ENCODE measurements around the gene NSG2.

The NSG2 gene

DNA sequence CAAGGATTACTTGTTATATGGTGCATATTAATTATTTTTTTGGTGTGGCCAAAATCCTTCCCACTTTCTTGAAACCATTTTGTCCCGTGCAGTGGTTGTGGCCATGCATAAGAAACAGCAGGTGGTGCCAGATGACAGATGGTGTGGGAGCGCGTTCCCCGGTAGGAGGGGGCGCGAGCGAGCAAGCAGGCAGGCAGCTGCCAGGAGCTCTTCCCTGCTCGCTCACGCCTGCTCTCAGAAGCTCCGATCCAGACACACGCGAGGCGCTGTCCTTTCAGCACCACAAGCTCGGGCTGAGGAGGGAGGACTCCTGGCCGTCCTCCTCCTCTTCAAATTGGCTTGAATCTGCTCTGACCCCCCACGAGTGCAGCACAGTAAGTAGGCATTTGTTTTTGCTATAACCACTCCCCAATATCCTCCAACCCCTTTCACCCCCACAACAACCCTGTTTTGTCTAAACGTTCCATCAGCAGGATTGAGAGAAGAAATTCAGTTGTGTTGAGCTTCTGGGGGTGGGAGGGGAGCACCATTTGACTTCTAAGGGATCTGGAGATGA lies at the start of gene NSG2:
TSS of gene NSG2 (plus strand) at position 237 of the 556 bp plus-strand sequence. CDS start 1,050 bp downstream, outside the sequence.
- peak; percentile 73 for DNase-seq

DNA sequence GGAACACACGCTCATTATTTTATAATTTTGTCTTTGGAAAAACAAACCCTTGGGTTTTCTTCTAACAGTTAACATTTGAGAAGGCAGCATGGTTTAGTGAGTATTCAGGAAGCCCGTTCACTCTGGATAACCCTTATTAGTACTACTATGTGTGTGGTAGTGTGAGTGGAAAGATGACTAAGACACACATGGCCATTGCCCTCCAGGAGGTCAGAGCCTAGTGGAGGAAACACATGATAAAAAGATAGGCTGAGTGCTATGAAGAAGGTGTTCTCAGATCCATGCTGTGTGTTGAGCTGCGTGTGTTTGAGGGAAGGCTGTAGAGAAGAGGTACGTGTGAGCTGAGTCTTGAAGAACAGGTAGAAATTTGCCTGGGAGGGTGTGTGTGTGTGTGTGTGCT lies 48.2 kb upstream of the NSG2 start:
- DNase-seq: no peak

DNA sequence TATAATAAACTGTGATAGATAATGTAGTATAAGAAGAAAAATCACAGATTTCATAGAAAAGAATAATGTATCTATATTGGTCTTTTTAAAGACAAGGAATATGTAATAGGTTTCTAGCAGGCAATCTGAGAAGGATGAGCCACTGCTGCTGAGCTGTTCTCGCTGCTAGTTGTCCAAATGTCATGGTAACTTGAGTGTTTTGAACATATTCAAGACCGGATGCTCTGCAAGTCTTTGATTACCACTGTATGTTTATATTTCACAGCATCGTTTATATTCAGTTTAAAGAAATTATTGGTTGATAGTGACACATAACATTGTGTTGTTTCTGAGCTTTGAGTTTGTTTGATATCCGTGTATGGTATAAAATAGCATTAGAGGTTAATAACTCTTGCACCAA lies 47.0 kb upstream of the NSG2 start:
- DNase-seq: no peak

DNA sequence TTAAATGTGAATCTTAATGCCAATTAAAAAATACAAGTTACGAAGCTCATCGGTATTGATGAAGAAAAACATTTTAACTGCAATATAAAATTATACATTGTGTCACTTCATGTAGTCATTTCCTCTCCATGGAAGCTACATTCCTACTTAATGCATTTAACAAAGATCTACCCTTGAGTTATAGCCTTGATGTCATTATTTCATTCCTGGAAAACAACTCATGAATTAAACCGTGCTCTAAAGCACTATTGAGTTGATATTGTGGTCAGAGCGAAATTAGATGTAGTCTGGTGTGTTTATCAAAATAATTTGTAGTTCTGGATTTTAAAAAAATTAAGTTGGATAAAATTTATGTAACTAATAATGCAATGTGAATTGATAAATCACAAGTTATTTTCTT lies 45.4 kb upstream of the NSG2 start:
- no peak for DNase-seq

DNA sequence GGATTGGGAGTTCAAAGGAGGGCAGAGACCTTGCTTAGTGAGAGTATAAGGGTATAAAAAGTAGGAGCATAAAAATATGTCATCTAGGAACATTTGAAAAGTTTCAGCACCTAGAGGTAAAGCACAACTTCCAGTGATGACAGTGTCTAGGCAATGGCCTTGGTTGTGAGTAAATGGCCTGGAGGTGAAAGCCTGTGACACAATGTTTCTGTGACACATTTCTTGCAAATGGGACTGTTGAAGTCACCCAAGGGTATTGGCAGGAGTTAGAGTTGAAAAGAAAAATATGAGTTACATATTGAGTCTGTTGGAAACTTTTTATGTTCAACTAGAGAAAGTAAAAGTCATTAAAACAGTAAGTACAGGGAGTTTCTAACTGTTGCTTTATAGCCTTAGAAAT lies 41.7 kb upstream of the NSG2 start:
- no peak for DNase-seq

DNA sequence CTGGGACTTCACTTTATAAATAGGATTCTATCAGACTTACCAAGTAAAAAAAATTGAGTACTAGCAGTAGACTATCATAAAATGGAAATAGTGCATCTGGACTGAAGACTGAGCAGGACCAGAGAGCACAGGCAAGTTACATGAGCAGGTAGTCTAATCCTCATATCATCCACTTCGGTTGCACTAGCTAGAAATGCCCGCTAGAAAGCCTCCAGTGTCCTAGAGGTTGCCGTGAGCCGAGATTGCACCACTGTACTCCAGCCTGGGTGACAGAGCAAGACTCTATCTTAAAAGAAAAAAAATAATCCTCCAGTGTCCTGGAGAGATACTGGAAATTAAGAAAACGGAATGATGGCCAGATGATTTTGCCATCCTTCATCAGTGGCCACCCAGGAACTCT lies 36.6 kb upstream of the NSG2 start:
- no peak for DNase-seq

DNA sequence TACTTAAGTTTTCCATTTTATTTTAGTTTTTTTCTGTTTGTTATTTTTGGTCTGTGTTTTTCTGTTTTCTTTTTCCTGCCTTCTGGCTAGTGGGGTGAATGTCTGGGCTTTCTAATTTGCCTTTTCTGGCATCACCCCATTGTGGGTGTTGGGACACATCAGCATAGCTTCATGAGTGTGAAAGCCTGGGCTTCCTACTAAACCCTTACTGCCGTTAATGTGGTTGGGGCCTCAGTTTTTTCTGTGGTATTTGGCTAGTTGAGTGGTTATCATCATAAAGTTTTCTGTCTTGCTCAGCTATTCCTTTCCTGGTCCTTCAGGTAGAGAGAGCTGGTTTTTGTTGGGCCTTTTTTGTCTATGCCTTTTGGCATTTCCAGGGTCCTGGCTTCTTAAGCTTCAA lies 35.1 kb upstream of the NSG2 start:
- no peak for DNase-seq

DNA sequence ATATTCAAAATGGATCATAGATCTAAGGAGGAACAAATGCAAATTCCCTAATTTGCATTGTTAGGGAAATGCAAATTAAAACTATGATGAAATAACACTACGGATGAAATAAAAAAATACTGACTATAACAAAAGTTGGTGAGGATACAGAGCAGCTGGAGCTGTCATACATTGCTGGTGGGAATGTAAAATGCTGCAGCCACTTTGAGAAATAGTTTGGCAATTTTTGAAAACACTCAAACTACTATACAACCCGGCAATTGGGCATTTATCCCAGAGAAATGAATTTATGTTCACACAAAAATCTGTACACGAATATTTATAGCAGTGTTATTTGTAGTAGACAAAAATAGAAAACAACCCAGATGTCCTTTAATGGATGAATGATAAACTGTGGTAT lies 34.1 kb upstream of the NSG2 start:
- DNase-seq: no peak

DNA sequence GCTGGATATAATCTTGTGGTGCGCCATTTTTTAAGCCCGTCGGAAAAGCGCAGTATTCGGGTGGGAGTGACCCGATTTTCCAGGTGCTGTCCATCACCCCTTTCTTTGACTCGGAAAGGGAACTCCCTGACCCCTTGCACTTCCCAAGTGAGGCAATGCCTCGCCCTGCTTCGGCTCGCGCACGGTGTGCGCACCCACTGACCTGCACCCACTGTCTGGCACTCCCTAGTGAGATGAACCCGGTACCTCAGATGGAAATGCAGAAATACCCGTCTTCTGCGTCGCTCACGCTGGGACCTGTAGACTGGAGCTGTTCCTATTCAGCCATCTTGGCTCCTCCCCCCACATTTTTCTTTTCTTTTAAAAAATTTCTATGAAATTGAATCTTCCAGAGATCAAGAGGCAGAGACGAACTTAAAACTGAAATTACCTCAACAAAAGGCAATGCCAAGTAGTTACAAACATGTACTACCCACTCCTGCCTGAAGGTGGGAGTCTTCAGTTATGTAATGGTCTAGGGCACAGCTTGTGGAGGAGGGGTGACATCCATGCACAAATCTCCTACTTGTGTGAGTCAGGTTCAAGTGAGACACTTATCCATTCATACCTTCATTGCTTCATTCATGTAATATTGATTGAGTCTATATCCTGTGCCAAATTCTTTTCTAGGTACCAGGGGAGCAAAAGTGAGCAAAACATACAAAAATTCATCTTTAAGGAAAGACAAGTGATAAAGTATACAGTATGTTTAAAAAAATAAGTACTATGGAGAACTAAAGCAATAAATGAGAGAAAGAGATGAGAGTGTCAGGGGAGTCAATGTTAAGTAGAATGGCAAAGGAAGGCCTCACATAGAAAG lies 25.2 kb upstream of the NSG2 start:
- DNase-seq: peak; percentile 2

DNA sequence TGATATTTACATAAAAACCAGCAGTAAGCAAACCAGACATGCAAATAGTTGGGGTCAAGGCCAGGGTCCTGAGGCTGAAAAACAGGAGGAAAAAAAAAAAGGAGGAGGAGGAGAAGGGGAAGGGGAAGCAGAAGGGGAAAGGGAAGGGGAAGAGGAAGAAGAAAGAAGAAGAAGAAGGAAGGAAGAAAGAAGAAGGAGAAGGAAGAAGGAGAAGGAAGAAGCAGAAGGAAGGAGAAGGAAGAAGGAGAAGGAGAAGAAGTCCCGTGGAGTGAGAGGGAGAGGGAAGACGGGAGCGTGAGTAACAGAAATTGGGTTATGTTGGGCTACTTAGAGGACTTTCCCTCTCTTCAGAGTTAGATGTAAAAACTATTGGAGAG lies 24.6 kb upstream of the NSG2 start:
- no peak for DNase-seq

DNA sequence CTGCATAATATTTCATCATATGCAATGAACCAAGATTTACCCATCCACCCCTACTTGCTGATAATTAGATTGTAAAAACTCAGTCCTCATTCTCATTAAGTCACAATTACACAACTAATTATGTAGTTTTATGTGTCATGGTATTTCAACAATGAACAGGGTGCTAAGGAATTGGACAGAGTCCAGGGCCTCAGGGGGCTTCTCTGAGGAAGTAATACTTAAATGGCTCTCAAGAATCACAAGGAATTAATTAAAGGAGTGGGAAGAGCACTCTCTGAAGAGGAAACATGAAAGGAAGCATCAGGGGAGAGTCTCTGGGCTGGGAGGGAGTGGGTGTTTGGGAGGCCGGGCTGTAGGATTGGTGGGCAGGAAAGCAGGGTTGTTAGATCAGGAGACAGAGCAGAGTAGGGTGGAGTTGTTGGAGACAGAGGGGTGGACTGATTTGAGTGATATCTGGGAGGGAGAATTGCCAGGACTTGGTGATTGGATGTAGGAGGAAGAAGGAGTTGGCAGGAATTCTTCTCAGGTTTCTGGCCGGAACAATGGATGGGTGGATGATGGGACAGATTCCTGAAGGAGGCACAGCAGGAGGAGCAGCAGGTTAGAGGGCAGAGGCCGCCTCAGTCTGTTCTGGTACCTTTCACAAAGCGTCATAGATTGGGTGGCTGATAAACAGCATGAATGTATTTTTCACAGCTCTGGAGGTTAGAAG lies 23.0 kb upstream of the NSG2 start:
- DNase-seq: no peak

DNA sequence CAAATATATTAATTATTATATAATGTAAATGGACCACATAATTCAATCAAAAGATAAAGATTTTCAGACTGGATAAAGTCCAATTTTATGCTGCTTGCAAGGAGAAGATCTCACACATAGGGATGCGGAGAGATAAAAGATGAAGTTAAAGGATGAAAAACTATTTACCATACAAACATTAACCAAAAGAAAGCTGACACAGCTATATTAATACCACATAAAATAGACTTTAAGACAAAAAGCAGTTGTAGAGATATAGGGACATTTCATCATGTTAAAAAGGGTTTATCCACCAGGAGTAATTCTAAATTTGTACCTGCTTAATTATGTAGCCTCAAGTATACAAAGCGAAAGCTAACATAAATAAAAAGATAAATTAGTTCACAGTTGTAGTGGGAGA lies 15.2 kb upstream of the NSG2 start:
- no peak for DNase-seq

DNA sequence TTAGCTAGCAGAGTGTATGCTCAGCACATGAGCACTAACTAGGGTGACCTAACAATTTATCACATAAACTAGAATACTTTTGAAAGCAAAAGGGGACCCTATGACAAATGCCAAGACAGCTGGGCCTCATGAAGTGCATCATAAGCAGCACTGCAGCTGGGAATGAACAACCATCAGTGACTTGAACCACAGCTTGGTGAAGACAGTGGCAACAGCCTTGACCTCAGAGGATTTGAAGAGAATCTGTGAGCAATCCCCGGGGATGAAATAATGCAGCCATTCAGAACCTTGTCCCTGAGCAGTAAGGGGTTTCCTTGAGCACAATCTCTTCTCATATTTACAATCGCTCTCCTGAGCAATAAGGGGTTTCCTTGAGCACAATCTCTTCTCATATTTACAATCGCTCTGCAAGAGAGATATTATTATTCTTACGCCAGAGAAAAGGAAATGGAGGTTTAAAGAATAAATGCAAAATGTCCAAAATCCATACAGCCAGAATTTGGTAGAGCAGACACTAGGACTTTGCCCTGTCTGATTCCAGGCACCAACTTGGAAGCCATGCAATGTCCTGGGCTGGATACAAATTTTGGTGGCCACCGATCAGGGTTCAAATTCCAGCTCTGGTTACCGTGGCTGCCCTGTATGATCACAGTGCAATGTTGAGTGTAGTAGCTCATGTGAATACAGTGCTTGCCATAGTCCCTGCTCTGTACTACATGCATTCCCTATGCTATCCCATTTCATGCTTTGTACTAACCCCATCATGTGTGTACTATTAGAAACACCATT lies 846 bp upstream of the NSG2 start:
- no peak for DNase-seq

DNA sequence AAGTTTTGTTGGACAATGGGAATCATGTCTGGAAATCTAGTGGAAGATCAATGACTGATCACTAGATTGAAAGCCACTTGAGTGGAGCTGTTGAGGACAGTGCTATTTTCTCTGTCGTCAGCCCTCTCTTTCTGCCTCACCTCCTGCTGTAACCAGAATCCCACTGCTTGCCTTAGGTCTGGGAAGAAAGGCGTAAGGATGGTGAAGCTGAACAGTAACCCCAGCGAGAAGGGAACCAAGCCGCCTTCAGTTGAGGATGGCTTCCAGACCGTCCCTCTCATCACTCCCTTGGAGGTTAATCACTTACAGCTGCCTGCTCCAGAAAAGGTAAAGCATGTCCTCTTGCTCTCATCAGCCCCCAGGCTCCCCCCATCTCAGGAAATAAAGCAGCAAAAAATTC lies 1.1 kb downstream of the NSG2 start:
- DNase-seq: no peak

DNA sequence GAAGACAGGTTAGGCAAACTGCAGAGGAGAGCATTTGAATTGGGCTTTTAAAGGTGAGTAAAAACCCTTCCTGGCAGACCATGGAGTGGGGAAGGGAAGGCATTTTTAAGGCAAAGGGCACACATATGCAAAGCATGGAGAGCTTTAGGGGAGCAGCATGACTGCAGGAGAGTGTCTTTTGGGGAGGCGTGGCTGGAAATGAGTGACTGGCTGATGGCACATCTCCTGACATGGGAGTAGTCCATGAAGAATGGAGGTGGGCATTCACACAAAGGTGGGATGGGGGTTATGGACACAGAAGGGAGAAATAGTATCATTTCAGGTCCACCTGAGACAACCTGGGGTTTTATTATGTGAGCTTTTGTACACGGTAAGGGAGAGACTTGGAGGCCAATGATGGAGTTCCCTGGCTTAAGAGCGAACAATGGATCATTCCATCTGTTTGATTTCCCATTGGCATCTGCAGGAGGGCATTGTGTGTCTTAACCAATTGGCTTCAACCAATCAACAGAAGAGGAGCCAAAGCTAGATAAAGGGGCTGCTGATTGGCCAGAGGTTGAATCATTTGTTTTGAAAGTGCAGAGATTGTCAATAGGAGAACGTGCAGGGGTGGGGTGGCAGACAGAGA lies 2.1 kb downstream of the NSG2 start:
- no peak for DNase-seq

DNA sequence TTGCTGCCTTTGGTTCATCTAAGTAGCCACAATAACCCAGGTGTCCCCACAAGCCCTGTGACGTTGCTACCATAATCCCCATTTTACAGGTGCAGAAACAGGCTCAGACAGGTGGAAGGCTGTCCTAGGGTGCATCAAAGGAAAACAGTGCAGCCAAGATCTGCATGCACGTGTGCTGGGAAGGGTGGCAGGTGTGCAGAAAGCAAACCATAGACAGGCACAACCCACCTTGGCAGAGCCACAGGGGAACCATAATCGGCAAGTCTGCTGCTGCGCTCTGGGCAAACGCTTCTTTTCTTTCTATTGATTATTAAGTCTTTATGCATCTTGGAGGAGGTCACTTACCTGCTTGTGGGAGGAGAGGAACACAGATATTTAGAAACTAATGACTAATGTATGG lies 7.1 kb downstream of the NSG2 start:
- no peak for DNase-seq

DNA sequence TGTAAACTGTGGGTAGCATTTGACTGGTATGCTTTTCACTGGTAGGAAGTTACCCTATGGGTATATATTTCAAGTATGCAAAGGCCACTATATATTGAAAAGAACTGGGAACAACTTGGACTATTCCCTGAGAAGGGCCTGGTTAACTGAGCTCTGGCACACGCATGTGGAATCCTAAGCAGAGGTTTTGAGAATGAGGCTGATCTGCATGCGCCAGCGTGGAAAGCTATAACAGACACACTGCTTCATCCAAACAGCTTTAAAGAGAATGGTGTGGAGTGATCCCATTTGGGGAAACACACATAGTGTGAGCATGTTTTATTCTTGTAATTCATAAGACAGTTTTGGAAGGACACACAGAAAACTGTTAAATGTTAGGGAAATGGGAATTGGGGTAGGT lies 8.4 kb downstream of the NSG2 start:
- no peak for DNase-seq

DNA sequence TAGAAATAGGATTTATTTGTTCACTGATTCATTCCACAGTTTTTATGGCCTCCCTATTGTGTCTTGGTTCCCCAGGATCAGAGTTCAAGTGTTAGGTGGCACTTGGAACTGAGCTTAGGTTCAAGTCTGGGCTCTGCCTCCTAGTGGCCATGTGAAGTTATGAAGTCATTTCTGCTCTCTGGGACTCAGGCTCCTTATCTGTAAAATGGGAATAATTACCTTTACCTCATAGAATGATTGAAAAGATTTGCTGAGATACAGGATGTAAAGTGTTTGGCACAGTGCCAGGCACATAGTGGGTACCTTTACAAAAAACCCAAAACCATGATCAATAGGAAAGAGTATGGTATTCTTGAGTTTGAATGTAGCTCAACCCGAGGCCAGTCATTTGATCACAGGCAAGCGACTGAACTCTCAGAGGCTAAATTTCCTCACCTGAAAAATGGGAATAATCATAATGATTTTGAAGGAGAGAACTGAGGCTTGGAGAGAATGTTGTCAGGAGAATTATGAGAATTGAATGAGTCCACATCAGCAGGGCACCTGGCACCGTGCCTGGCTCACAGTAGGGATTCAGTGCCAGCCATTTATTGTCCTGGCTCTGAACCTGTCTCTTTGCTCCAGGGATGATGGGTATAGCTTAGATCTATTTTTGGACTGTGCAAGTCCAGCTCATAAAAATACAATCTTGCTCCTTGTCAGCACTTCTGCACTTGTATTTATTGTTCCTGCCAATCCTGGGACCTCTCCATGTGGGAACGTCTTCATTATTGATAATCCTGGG lies 10.8 kb downstream of the NSG2 start:
- DNase-seq: no peak

DNA sequence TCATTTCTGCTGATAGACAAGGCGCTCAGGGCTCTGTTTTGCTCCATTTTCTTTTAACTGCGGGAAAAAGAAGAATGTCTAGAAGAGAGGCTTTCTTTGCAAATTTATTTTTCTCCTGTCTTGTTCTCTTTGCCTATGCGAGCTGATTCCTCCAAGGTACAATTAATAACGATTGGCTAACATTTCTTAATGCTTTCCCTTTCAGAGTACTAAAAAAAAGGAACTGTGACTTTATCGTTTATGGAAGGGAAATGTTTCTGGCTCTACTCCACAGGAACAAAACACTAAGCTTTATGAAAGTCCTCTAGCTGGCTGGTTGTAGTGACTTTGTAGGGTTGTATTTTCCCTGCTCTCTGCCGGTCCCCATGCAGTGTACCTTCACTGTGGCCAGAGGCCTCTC lies 11.7 kb downstream of the NSG2 start:
- no peak for DNase-seq

DNA sequence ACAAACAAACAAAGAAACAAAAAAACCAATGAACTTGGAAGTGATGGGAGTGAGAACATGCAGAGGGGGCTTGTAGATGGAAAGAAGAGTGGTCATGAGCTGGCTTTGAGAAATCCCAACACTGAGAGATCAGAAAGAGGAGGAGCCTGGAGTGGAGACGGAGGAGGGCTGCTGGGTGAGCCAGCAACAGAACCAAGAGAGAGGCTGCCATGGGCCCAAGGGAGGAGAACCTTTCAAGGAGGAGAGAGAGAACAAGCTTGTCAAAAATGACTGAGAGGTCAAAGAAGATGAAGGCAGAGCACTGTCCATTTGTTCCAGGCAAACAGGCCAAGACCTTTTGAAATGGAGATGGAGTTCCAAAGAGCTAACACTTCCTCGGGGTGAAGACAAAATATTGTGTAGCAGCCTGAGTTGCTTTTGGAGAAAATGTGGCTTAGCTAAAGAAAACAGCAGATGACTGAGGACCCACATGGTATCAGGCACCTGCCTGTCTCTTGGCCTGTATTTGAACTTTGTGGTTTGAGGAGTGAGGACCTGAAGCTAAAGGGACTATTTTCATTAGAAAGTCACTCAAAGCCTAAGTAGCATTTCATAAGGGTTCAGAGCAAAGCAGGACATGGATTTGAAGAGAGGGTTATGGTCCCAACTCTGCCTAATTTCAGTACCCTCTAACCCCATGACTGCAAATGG lies 13.1 kb downstream of the NSG2 start:
- no peak for DNase-seq

DNA sequence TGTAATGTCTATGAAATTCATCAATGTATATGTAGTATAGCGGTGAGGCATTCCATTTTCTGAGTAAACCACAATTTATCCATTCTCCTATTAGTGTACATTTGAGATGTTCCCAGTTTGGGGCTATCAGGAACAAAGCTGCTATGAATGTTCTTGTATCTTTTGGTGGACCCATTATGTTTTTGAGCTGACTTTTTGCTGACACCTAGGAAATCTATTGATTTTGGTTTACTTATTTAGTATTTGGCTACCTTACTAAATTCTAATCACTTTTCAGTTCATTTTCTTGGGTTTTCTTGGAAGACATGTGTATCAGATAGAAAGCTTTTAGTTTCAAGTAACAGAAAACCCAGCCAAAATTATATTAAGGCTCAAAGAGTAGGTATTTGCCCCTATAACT lies 13.7 kb downstream of the NSG2 start:
- DNase-seq: no peak
